Measurements from ENCODE around the gene GALT.

GALT gene

DNA sequence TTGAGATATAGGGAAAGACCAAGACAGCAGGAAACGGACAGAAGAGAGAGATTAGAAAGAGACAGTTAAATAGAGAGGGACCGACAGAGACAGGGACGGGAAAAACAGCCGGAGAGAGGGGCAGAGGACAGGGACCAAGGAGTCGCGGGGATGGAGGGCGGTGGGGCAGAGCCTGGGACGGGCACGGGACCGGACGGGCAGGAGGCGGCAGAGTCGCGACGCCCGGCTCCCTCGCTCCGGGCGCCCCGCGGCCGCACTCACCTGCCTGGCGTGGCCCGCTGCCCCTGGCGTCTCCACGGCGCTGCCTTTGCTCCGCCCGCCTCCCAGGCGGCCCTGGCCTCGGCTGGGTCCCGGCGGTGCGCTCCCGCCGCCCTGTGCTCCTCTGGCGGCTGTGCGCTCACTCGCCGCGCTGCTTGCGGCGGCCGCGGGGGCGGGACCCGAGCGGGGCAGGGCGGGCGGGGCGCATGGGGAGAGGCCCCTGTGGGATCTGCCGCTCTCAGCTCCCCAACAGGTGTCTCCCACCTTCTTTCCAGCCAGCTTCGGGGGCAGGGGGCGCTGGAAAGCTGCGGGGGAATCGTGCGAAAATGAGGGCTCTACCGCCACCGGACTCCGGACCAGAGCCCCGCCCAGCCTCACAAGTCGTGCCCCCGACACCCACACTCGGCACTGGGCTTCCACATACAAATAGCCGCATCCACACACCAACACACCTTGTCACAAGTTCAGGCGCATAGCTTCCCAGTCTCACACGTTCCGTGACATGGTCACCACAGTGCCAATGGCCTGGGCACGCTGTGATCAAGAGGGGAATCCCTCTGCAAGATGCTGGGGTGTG is 17.6 kb upstream of the GALT start, which contains the start of gene ARID3C:
Gene ARID3C (minus strand): TSS at position 411 of the 835 bp plus-strand sequence. CDS start 1,052 bp downstream, outside the sequence.
- TF ChIP-seq CTCF (IDR thresholded peaks at IDR 0.05): no peak
- H3K4me1 ChIP-seq (ENCODE audit: control insufficient read depth in 1 of 2, insufficient read depth in 1 of 2, low read depth in 1 of 2, low read length in 1 of 2): peaks cover 5 to 10% of the 10 kb centered on the region in 2 experiments
- no peak within 1 kb of the TSS for H3K27ac ChIP-seq
- H3K36me3 ChIP-seq: no peaks in the 10 kb centered on the region
- peak within 1 kb of the TSS in 1 of 2 experiments; percentile 34 for H3K4me3 ChIP-seq (ENCODE audit: low read depth in 1 of 2, low read length in 1 of 2)
- no peaks in the 10 kb centered on the region for H3K9me3 ChIP-seq
- H3K27me3 ChIP-seq: peaks cover 89% of the 10 kb centered on the region

DNA sequence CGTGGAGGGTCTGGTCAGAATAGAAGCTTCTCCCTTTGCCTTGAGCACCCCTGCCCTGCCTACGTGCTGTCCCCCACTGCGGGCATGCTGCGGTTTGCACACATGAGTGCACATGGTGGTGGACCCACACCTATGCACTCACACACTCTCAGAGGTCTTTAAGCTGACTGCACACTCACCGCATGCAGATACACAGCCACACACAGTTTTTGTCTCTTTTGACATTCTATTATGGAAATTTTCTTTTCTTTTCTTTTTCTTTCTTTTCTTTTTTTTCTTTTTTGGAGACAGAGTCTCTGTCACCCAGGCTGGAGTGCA is 17.0 kb upstream of the GALT start:
- Histone ChIP-seq H3K27ac (no peak overlapping the region), H3K27me3 (peaks cover 84% of the 10 kb centered on the region), H3K36me3 (no peaks in the 10 kb centered on the region), H3K4me3 (ENCODE audit: low read depth in 1 of 2, low read length in 1 of 2) (no peak overlapping the region), H3K4me1 (ENCODE audit: control insufficient read depth in 1 of 2, insufficient read depth in 1 of 2, low read depth in 1 of 2, low read length in 1 of 2) (peaks cover 5 to 10% of the 10 kb centered on the region in 2 experiments), H3K9me3 (no peaks in the 10 kb centered on the region)
- TF ChIP-seq CTCF (IDR thresholded peaks at IDR 0.05): no peak

DNA sequence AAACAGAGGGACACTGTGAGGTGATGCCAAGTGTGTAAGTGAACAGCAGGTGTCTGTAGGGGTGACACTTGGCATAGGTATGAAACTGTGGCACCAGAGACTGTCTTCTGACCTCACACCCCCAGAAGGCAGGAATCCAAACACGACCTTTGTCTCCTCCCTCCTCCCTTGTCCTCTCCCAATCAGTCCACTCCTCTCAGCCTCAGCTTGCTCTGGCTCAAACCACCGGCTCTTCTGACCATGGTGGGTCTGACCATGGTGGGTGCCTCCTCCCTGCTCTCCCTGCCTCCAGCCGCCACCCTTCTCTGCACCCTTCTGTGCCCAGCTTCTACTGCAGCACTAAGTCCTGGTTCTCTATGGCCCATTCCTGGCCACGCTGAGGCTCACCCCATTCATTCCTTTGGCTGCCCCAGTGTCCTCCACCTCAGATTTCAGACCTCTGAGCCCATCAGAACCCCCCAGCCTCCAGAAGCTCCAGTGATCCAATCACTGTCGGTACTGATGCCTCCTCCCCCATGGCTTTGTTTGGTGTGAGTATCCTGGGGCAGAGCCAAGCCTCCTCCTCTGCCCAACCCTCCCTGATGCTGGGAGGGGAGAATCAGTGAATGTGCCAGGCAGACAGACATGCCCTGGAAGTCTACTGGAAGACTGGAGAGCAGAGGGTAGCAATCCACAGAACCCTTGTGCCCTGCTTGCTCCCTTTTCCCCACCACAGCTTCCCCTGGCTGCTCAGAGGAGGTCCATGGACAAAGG is 15.9 kb upstream of the GALT start:
- Histone ChIP-seq H3K4me1 (ENCODE audit: control insufficient read depth in 1 of 2, insufficient read depth in 1 of 2, low read depth in 1 of 2, low read length in 1 of 2) (peaks cover 5 to 10% of the 10 kb centered on the region in 2 experiments), H3K36me3 (no peaks in the 10 kb centered on the region), H3K9me3 (no peaks in the 10 kb centered on the region), H3K27me3 (peaks cover 72% of the 10 kb centered on the region), H3K27ac (no peak overlapping the region), H3K4me3 (ENCODE audit: low read depth in 1 of 2, low read length in 1 of 2) (no peak overlapping the region)
- no peak for TF ChIP-seq CTCF (IDR thresholded peaks at IDR 0.05)

- no peak for TF ChIP-seq CTCF (IDR thresholded peaks at IDR 0.05)
- Histone ChIP-seq H3K9me3 (no peaks in the 10 kb centered on the region), H3K27me3 (peaks cover 50% of the 10 kb centered on the region), H3K4me1 (ENCODE audit: control insufficient read depth in 1 of 2, insufficient read depth in 1 of 2, low read depth in 1 of 2, low read length in 1 of 2) (peaks cover 18 to 25% of the 10 kb centered on the region in 2 experiments), H3K36me3 (no peaks in the 10 kb centered on the region), H3K4me3 (ENCODE audit: low read depth in 1 of 2, low read length in 1 of 2) (no peak overlapping the region), H3K27ac (no peak overlapping the region)
Observed at GRCh38 chr9:34633166-34633565, 13.3 kb upstream of the GALT start.

- H3K27ac ChIP-seq: no peak overlapping the region
- peaks cover 17 to 23% of the 10 kb centered on the region in 2 experiments for H3K4me1 ChIP-seq (ENCODE audit: control insufficient read depth in 1 of 2, insufficient read depth in 1 of 2, low read depth in 1 of 2, low read length in 1 of 2)
- TF ChIP-seq CTCF (IDR thresholded peaks at IDR 0.05): peak; percentile 88
- H3K4me3 ChIP-seq (ENCODE audit: low read depth in 1 of 2, low read length in 1 of 2): no peak overlapping the region
- H3K36me3 ChIP-seq: no peaks in the 10 kb centered on the region
- no peaks in the 10 kb centered on the region for H3K9me3 ChIP-seq
- peaks cover 42% of the 10 kb centered on the region for H3K27me3 ChIP-seq
Observed at GRCh38 chr9:34633851-34634550, 12.5 kb upstream of the GALT start.
